Mammary microvascular endothelial cell (primary cell): Measurements from ENCODE around the gene TOX3. TPM values are rescaled to one million over a fixed set of nuclear protein-coding genes. Genes with fewer than 3 reads are reported as not detected.

Source experiments
- total RNA-seq: library from RNA; depleted of rRNA; stranded (reverse); fragments of >200 nt; gene quantifications from 2 replicates; pipeline ENCODE4 v1.2.3, GENCODE V29; 2015

TOX3 gene
- not detected in 2 replicates for total RNA-seq

GRCh38 chr16:52547004-52547833, at the start of gene TOX3:
TSS of gene TOX3 (minus strand) at chr16:52547143. CDS start at chr16:52546723, 420 bp downstream.

